ENCODE results near the gene HAUS3. TPM values are rescaled to one million over a fixed set of nuclear protein-coding genes. Genes with fewer than 3 reads are reported as not detected.

Gene HAUS3
- total RNA-seq, 1 donor: 18.9 TPM

- no peak for TF ChIP-seq CTCF (IDR thresholded peaks at IDR 0.05; ENCODE audit: insufficient read depth, low read length)
- no peak overlapping the region for H3K4me3 ChIP-seq (ENCODE audit: low read depth, low read length)
- DNase-seq (ENCODE audit: low read depth): no peak
Observed at GRCh38 chr4:2250357-2251072, 8.6 kb upstream of the HAUS3 start.

- TF ChIP-seq CTCF (IDR thresholded peaks at IDR 0.05; ENCODE audit: insufficient read depth, low read length): no peak
- DNase-seq (ENCODE audit: low read depth): no peak
- no peak overlapping the region for H3K4me3 ChIP-seq (ENCODE audit: low read depth, low read length)
Observed at GRCh38 chr4:2249526-2250356, 7.8 kb upstream of the HAUS3 start.

GRCh38 chr4:2248821-2249261, 6.9 kb upstream of the HAUS3 start:
- TF ChIP-seq CTCF (IDR thresholded peaks at IDR 0.05; ENCODE audit: insufficient read depth, low read length): no peak

GRCh38 chr4:2248044-2248780, 6.3 kb upstream of the HAUS3 start:
- TF ChIP-seq CTCF (IDR thresholded peaks at IDR 0.05; ENCODE audit: insufficient read depth, low read length): no peak
- DNase-seq (ENCODE audit: low read depth): no peak
- no peak overlapping the region for H3K4me3 ChIP-seq (ENCODE audit: low read depth, low read length)

More at GRCh38 chr4:2248821-2249261, 6.9 kb upstream of the HAUS3 start:
- DNase-seq (ENCODE audit: low read depth): no peak
- H3K4me3 ChIP-seq (ENCODE audit: low read depth, low read length): no peak overlapping the region

- H3K4me3 ChIP-seq (ENCODE audit: low read depth, low read length): no peak overlapping the region
- no peak for TF ChIP-seq CTCF (IDR thresholded peaks at IDR 0.05; ENCODE audit: insufficient read depth, low read length)
- DNase-seq (ENCODE audit: low read depth): no peak
Observed at GRCh38 chr4:2247128-2248043, 5.5 kb upstream of the HAUS3 start.
